ENCODE results near the gene KRT38.

The KRT38 gene

DNA sequence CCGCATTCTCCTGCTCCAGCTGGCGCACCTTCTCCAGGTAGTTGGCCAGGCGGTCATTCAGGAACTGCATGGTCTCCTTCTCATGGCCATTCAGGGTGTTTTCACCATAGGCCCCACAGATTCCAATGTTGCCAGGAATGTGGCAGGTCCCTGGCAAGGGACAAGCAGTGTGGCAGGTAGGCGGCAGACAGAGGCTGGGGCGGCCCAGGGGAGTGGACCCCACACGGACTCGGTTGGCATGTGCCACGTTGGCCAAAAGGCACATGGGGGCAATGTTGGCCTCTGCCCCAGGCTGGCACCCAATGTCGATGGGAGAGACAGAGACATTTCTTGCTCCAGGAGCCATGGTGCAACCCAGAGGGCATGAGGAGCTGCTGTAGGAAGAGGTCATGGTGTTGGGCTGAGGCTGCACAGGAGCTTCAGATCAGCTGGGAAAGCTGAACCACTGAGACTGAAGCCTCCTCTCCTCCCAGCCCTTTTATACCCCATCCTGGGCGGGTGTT is at the start of gene KRT38:
TSS of gene KRT38 (minus strand) at position 453 of the 503 bp plus-strand sequence. CDS start at position 391, 62 bp downstream.
- no peak for DNase-seq

DNA sequence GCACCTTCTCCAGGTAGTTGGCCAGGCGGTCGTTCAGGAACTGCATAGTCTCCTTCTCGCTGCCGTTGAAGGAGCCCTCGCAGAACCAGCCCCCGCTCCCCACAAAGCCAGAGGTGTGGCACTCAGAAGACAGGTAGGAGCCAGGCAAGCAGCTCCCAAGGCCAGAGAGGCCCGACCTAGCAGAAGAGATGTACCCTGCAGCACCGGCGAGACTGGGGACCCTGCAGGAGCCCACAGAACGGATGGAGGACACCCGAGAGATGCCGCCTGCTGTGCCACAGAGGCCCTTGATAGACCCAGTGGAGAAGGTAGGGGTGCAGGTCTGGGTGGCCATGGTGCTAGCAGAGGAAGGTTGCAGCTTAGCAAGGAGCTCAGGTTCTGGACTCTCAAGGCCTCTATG is 48.7 kb upstream of the KRT38 start, which contains the start of gene KRT36:
TSS of gene KRT36 (minus strand) at position 380 of the 400 bp plus-strand sequence. CDS start at position 334, 46 bp downstream.
- no peak for DNase-seq

DNA sequence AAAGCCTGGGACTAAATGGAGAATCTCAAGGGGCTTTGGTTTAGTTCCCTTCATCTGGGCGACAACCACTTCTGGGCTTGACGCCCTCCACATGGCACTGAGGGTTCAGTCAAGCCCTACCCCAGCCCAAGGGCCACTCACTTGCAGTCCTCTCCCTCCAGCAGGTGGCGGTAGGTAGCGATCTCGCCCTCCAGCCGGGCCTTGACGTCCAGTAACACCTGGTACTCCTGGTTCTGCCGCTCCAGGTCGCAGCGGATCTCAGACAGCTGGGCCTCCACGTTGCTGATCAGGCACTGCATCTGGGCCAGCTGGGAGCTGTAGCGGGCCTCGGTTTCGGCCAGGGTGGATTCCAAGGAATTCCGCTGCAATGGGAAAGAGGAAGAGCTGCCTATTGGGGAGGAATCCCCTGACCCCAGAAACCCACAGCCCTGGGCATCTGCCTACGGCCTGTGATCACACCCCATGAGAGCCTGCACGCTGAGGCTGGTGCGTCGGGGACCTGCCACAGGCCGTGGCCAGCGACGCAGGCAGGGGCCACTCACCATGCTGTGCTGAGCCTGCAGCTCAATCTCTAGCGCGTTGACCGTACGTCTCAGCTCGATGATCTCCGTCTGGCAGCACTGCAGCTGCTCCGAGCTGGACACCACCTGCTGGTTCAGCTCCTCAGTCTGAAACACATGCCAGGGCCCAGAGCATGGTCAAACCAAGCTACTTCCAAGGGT is 46.2 kb upstream of the KRT38 start:
- DNase-seq: no peak

DNA sequence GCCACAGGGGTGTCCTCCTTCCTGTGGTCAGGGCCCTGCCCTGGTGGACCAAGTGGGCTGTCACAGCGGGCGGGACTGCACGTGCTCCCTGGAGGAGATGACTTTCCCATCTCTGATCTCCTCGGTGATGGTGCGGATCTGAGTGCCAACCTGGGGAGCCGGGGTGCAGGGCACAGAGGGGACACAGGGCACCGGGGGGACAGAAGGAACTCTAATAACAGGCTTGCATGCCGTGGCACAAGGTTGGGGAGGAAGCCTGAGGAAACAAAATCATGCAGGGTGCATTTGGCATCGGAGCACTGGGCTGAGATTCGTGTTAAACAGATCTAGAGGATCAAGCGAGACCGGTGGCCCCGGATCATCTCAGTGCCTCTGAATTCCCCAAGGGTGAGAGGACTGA is 45.5 kb upstream of the KRT38 start:
- DNase-seq: no peak

- no peak for DNase-seq
Observed at GRCh38 chr17:41484920-41485904, 44.4 kb upstream of the KRT38 start.

GRCh38 chr17:41483991-41484826 is 43.4 kb upstream of the KRT38 start:
- DNase-seq: no peak

DNA sequence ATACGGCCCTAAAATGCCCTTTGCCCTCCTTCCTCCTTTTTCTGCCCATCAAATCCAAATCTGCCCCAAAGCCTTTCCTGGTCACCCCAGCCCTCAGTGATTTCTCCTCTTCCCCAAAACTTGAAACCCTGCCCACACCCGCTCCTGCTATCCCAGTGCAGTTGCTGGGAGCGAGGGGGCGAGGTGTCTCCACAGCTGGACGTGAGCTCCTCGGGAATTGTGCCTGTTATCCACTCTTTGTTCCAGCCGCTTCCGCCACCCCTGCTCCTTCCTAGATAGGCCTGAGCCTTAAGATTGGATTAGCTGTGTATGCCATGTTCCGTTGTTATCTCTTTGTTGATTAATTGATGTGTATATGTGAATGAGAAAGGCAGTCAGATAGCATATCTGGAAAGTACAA is 42.7 kb upstream of the KRT38 start:
- DNase-seq: no peak

DNA sequence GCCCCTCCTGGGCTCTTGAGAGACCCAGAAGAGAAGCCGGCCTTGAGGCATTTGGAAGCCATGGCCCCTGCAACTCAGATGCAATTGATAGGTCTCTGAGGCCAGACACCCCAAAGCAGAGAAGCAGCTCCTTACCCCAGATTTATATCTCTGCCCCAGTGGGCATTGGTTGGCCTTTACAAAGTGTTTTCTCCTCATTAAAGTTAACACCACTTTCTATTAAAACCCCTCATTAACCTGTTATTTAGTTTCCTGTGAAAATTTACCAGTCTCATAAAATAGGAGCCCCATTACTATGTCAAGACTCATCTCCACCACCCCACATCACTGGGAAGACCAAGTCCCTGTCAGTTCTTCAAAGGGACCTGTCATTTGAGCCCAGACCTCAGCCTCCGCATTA is 40.3 kb upstream of the KRT38 start, which contains the start of gene KRT35:
TSS of gene KRT35 (minus strand) at position 116 of the 400 bp plus-strand sequence. CDS start at position 62, 54 bp downstream.
- no peak for DNase-seq

DNA sequence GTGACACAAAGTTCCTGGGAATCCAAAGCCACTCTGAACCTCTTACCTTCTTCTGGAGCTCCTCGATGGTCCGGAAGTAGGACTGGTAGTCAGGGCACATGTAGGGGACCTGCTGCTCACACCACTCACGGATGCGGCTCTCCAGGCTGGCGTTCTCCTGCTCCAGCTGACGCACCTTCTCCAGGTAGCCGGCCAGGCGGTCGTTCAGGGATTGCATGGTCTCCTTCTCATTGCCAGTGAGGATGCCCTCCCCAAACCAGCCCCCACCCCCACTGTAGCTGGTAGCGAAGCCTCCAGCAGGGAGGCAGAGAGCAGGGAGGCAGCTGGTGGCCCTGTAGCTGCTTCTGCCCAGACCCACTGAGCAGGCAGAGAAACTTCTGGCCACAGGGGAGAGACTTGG is 39.8 kb upstream of the KRT38 start:
- DNase-seq: no peak

DNA sequence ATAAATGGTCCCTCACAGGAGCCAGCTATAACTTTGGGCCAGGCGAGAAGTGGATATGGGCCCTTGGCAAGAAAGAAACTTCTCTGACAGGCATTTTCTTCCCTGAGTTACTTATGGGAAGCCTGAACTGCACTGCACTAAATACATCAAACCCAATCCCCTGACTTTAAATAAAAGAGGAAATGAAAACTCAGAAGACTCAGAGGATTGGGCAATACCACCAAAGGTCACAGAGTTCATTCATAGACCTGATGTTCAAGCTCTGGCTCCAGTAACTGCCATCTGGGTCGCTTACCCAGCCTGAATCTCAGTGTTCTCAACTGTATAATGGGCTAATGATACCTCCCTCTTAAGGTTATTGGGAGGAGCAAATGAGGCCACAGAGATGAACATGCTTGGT is 39.4 kb upstream of the KRT38 start:
- no peak for DNase-seq

GRCh38 chr17:41478237-41478636 is 37.5 kb upstream of the KRT38 start:
- DNase-seq: no peak

DNA sequence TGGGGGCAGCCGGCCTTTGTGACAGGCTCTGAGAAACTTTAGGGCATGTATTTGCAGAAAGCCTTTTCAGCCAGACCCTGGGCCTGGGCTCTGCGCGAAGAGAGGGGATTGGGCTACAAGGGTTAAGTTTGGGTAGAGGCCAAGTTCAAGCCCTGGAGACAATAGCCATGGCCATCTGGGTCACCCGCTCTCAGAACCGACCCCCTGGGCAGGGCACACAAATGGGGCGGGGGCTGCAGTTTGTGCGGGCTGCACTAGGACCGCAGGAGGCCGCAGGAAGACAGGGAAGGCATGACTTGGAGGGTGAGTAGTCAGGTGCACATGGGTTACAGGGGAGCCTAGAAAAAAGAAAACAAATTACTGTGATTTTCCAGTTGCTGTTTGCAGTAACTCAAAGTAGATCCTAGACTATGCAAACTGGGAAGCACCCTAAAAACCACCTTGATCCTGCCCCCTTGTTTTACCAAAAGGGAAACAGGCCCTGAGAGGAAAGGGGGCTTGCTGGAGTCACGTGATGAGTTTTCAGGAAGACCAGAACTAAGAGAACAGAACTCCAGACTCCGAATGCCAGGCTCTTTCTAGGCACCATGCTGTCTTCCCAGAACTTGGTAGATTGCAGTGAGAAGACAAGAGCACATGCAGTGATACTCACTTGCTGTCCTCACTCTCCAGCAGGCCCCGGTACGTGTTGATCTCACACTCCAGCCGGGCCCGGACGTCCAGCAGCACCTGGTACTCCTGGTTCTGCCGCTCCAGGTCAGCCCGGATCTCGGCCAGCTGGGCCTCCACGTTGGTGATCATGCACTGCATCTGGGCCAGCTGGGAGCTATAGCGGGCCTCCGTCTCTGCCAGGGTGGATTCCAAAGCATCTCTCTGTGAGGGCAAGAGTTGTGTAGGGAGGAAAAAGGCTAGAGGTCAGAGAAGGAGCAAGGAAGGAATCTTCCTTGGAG is 36.4 kb upstream of the KRT38 start:
- DNase-seq: no peak

GRCh38 chr17:41475421-41475820 is 34.6 kb upstream of the KRT38 start:
- no peak for DNase-seq

DNA sequence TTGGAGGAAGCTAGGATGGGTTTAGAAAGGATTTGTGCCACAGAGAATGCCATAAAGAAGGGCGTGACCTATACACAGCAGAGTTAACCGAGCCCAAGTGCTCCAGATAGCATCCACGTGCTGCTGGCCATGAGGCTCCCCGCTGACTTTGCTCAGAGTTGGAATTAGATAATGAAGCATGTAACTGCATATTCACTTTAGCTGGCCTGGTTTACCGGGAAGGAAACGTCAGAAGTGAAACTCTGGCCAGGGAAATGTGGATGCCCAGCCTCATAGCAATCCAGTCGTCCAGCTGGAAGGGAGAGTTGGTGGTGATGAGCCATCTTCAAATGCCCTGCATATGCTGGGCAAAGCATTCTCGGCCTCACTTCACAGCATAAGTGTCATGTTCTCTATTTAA is 34.1 kb upstream of the KRT38 start:
- DNase-seq: no peak

DNA sequence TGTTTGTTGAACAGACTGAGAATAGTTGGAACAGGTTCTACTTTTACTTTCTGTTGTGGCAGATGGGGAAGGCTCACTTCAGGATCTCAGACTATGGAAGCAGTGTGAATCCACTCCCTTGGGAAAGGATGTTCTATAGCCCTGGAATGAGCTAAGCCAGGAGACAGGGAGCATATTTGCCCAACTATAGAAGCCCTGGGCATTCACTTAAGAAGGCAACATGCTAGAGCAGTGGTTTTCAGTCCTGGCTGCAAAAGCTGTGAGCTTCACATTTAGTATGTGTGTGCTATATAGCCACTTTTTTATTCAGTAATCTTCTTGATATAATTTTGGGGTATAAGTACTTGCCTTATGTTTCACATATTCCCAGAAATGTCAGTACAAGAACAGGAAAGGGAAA is 27.6 kb upstream of the KRT38 start:
- no peak for DNase-seq

GRCh38 chr17:41467561-41467960 is 26.8 kb upstream of the KRT38 start:
- DNase-seq: no peak

DNA sequence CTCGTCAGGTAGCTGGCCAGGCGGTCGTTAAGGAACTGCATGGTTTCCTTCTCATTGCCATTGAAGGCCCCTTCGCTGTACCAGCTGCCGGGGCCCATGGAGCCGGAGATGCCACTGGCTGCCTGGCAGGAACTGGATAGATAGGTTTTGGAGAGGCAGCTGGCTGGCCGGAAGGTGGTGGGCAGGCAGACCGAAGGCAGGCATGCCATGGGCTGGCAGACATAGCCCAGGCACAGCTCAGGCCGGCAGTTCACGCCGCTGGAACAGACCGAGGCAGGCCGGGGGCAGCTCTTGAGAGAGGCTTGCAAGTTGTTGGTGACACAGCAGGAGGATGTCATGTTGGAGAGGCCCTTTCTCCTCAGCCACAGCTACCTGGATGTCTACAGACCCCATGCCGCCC is 26.2 kb upstream of the KRT38 start, which contains the start of gene KRT32:
TSS of gene KRT32 (minus strand) at position 399 of the 400 bp plus-strand sequence. CDS start at position 338, 61 bp downstream.
- no peak for DNase-seq

DNA sequence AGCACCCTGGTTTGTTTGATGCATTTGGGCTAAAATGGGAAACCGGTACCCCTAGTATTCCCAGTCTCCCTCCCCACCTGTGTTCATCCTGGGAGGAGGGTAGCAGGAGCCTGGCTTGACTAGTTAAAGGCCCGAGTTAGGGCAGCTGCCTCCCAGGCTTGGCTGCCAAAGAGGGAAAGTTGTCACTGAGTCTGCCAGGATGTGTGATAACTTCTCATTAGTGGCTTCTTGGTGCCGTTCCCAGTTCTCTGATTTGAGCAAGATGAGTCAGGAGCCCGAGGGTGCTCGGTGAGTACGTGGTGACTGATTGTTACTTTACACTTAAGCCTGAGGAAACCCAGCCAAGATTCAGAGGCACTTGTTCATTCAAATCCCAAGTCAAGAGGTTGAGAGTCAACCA is 23.9 kb upstream of the KRT38 start:
- DNase-seq: peak in 10 of 56 donors; percentile 2 to 44 (median 10)

DNA sequence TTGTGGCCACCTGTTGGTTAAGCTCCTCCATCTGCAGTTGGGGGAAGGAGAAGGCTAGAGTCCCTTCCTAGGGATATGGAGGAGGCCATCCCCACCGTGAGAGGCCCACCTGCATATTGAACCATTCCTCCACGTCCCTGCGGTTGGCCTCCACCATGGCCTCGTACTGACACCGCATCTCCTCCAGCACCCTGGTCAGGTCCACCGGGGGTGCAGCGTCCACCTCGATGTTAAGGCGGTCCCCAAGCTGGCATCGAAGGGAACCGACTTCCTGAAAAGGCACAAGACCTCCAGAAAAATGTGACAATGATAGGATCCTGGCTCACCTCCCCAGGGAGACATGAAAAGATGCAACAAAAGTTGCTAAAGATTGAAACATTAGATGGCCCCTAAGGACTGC is 23.4 kb upstream of the KRT38 start:
- no peak for DNase-seq

- no peak for DNase-seq
Observed at GRCh38 chr17:41463746-41464145, 23.0 kb upstream of the KRT38 start.

Measured in nucleus accumbens (tissue), 56 donors.